ENCODE data around the gene SYVN1.

- TF ChIP-seq CTCF (IDR thresholded peaks at IDR 0.05; ENCODE audit: borderline replicate concordance, extremely low read depth, low read length, poor library complexity, severe bottlenecking) (no peak), EZH2 (IDR thresholded peaks at IDR 0.05; ENCODE audit: borderline replicate concordance, low read depth, low read length, severe bottlenecking) (no peak)
Measured at GRCh38 chr11:65141896-65142494, 7.7 kb upstream of the SYVN1 start.
